COLO829 (cell line): Measurements from ENCODE around the gene GOLM1.
A peak's percentile ranks its signal among the peaks of the same experiment; 100 is the strongest.
"Not testable (repeated sequence)": the region's sequence is repeated elsewhere in the genome, so short reads cannot be mapped to it uniquely, and the experiment has no call there.

ENCODE experiments used
- DNase-seq: peaks from one replicate; pipeline ENCODE4 v3.0.0; 2012; ENCODE audit warnings: low spot score

GOLM1 gene

DNA sequence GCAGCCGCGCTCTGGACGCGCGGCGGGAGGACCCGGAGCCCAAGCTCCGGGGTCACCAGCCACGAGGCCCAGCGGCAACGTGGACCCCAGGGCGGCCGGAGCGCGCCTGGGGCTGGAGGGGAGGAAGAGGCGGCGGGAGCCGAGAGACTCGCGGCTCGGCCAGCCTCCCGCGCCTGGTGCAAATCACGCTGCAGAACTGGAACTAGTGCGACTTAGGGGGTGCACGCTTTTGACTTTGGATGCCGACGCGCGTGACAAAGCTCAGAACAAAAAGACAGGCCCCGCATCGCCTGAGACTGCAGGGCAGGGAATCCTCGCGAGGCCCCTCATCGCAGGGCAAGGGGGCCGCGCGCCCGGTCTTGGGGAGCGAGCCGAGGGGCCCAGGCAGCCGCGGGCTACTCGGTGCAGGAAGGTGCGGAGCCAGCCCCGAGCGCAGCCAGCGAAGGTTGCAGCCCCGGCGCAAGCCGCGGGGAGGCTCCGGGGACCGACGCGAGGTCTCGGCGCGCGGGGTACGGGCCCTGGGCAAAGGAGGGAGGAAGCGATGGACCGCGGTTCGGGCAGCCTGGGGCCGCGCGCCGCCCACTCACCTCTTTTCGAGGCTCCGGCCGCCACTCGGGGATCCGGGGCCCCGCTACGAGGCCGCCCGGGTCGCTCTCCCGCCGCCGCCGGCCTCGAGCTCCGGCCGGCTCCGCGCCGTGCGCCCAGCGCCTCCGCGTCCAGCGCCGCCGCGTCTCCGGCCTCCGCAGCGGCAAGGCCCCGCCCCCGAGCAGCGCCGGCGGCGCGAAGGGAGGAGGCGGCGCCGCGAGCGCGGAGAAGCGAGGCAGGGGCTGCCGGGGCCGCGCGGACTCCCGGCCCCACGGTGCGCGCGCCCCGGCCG, at the start of gene GOLM1:
TSS of gene GOLM1 (minus strand) at position 735 of the 877 bp plus-strand sequence. CDS start 20,238 bp downstream, outside the sequence.
- DNase-seq: no peak

DNA sequence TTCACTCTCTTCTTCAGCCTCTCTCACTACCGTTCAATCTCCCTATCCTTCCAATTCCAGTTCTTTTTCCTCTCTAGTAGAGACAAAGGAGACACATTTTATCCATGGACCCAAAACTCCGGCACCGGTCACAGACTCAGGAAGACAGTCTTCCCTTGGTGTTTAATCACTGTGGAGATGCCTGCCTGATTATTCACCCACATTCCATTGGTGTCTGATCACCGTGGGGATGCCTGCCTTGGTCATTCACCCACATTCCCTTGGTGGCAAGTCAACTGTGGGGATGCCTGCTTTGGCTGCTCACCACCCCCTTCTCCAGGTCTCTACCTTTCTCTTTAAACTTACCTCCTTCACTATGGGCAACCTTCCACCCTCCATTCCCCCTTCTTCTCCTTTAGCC, 47.3 kb upstream of the GOLM1 start:
- DNase-seq: not testable (repeated sequence)

GRCh38 chr9:86145960-86146359, 46.6 kb upstream of the GOLM1 start:
- DNase-seq: not testable (repeated sequence)

GRCh38 chr9:86142973-86143372, 43.6 kb upstream of the GOLM1 start:
- no peak for DNase-seq

DNA sequence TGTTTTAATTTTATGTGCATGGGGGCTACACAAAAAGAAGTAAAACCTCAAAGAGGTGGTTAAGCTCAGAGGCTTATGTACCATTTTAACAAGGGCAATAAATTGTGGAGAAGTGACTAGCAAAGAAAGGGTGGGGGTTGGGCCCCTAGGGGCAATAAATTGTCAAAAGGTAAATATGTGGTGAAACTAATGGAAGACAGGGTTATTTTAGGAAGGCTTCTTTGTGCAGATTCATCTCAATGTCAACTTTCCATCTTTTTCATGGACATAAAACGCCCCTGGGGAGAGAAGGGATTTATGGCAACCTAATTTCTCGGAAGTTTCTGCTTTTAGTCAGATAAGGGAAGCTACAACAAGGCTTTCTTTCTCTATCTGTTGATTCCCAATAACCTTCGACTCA, 42.5 kb upstream of the GOLM1 start:
- no peak for DNase-seq

DNA sequence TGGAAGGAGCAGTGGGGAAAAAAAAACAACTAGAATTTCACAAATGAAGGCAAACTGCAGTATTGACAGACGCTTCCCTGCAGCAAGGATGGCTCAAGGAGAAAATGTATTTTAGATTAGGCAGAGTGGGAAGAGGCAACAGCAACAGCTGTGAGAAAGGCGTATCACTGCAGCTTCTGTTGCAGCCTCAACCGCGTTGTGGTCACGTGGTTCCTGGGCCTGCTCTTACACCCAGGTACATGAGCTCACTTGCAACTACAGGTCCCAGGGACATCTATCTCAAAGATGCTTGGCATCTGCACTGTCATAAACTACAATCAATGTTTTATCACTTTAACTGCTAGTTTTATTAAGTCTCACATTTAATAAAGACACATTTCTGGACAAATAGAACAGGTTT, 36.0 kb upstream of the GOLM1 start:
- no peak for DNase-seq

DNA sequence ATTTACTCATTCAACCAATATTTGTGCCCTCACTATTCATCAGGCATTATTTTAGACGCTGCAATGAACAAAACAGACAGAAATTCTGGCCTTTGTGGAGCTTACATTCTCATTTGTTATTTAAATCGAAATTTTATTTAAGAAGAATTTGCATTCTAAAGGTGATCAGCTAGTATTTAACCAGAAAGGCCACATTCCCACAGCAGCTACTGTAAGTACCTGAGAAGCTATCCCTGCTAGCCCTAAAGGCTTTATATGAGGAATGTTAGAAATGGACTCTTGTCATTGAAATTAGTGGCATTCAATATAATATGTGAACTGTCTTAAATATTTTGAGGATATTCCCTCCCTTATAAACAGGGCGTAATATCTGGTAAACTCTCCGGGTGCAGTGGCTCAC, 35.0 kb upstream of the GOLM1 start:
- no peak for DNase-seq

DNA sequence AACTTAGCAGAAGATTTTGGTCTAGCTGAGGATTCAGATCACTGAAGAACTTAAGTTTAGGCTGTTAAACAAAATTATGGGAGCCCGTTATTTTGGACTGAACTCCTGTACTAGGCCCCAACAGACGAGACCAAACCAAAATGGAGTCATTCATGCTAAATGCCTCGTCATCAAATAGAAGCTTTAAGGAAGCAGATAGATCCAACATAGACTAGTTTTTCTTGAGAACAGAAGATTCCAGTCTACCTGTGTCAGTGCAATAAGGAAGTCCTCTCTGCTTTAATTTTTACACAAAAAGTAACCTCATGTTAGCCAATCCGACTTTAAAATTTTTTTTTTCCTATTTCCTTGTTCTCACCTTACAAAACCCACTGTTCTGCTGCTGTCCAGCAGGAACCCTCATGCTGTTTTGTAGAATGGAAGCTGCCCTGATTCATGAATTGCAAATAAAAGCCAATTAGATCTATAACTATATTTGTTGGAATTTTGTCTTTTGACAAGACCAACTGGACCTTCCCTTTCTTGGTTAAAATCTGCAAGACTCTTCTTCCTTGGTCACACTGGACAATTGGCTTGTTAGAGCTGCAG, 29.0 kb upstream of the GOLM1 start:
- DNase-seq: no peak

DNA sequence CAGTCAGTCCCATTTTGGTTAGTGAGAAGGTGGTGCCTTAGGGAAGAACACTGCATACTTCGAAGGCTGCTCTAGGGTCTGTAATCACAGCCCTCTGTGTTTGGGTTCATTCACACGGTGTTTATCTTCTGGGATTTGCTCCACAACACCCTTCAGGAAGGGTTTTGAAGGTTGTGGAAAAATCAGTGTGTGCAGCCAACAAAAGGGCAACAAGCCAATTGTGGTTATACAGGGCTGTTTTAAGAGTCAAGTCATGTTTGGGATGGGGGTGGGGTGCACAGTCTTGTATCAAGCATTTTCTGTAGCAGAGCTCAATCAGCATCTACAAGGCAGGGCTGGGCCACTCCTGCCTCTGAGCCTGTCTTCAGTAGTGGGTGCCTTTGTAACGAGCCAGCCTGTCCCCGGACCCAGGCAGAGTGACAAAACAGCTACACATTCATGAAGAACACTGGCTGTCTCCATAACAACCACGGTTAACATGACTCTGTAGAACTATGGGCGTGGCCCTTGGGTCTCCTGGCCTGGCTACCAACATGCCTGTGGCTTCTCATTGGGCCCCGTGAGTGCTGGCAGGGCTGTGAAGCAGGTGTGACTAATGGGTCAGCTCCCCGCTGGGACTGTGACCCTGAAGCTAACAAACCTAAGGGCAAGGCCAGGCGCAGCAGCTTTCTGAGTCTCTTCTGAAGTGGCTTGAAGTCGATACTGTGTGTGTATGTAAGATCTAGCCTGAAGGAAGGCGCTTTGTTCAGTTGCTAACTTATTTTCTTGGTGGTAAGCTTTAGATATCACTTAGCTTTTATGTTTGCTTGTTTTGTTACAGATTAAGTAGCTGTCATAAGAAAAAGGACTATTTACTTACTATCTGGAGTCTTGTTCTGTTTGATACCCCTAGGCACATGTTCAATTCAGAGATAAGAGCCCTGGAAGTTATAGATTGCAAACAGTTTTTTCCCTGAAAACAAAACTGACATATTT, 27.9 kb upstream of the GOLM1 start:
- peak; percentile 87 for DNase-seq

- DNase-seq: no peak
Measured at GRCh38 chr9:86122311-86122710, 23.0 kb upstream of the GOLM1 start.

GRCh38 chr9:86119457-86119856, 20.1 kb upstream of the GOLM1 start:
- no peak for DNase-seq

GRCh38 chr9:86116425-86116824, 17.1 kb upstream of the GOLM1 start:
- DNase-seq: no peak

- DNase-seq: no peak
Measured at GRCh38 chr9:86115886-86116285, 16.5 kb upstream of the GOLM1 start.

DNA sequence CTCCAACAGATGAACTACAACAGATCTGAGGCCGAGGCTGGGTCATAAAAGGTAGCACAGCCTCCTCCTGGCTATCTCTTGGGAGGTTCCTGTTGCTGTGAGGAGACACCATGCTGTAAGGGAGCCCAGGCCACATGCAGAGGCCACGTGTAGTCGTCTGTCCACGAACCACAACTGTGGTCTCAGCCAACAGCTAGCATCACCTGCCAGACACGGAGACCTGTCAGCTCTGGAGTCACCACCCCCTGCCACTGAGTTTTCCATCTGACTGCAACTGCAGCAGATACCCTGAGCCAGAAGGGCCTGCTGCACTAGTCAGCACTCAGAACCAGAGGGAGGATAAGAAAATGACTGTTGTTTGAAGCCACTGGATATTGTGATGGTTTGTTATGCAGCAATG, 12.7 kb upstream of the GOLM1 start:
- DNase-seq: no peak

DNA sequence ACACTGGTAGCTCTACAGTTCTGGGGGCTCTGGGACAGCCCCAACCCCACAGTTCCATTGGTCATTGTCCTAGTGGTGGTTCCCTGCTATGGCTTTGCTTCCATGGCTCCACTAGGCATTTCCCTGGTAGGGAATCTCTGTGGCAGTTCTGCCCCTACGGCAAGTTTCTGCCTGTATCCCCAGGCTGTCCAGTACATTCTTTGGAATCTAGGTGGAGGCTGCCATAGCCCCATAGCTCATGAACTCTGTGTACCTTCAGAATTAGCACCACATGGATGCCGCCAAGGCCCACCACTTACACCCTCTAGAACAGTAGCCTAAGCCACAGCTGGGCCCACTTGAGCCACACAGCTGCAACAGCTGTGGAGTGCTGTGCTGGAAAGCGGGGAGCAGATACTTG, 3.3 kb upstream of the GOLM1 start:
- no peak for DNase-seq

DNA sequence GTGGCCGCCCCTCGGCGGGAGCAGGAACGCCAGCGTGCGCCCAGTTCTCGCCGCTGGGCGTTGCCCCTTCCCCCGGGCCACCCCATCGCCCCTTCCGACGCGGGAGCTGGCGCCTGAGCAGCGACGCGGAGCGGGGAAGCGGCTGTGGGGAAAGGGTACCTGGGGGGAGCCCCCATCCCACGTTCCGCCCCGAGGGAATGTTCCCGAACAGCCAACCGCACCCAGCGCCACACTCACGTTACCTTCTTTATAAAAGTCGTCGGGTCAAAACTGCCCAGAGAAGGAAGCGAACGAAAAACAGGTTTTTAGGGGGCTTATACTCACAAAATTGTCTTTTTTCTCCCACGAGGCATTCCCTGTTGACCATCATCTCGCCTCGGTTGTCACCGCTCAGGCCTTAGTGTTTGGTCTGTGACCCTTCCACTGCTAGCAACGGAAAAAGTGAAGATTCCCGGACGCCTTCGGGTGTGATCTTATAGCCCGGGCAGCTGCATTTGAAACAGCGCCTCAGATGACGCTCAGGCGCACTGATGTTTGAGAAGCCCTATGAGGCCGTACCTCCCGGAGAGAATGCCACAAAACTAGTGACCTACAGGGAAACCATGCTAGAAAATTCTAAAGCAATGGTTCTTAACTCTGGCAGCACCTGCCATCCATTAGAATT, 475 bp upstream of the GOLM1 start:
- peak; percentile 39 for DNase-seq

- no peak for DNase-seq
Measured at GRCh38 chr9:86097510-86098224, 1.7 kb downstream of the GOLM1 start.

DNA sequence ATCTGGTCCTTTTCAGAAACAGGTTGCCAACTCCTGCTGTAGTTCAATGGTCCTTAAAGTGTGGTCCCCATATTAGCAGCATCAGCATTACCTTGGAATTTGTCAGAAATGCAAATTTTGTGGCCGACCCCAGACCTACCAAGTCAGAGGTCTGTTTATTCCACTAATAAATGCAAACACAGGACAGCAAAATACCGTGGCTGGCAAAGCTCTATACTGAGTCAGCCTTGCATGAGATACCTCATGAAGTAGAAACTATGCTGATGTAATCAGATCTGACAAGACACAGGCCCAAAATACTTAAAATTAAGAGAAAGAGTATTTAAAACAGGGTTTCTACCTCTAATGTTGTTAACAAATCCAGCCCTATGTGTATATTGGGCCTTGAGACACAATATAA, 3.0 kb downstream of the GOLM1 start:
- no peak for DNase-seq

DNA sequence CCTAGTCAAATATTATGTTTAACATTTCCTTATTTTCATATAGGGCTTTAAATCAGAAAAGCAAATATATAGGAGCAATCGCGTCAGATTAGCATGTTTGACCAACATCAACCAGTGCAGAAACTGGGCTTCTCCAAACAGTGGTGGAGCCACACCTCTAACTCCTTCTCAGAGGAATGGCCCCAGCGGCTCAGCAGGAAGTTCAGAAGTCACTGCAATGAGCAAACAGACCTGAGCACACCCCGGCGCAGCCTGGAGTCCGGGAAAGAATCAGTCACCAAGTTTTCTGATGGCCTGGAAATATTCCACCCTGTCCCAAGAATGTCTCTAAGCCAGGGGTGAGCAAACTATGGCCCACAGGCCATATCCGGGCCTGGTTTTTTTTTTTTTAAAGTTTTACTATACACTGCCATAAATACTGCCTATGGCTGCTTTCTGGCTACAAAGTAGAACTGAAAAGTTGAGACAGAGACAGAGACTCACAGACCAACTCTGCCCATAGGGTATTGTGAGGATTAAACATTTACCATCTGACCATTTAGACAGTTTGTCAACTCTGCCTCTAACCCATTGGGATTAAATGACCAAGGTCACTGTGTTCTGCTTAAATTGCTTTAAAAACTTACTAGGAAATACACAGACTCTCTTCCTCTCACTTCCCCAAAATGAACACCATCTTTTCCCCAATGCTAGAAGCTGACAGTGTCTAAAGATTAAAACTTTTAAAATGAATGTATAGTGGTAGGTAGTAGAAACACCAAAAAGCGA, 5.4 kb downstream of the GOLM1 start:
- DNase-seq: no peak

DNA sequence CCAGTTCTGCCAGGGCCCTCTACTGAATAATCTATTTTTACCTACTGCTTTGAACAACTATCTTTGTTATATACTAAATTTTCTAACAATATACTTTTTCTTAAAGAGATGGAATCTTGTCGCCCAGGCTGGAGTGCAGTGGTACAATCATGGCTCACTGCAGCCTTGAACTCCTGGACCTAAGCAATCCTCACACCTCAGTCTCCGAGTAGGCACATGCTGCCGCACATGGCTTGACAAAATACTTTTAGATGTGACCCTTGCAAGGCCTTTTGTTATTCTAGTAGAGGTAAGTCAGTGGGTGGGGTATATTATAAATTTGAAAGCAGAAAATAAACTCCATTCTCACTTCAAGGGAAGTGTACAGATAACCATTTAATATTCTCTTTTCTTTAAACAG, 7.9 kb downstream of the GOLM1 start:
- no peak for DNase-seq

DNA sequence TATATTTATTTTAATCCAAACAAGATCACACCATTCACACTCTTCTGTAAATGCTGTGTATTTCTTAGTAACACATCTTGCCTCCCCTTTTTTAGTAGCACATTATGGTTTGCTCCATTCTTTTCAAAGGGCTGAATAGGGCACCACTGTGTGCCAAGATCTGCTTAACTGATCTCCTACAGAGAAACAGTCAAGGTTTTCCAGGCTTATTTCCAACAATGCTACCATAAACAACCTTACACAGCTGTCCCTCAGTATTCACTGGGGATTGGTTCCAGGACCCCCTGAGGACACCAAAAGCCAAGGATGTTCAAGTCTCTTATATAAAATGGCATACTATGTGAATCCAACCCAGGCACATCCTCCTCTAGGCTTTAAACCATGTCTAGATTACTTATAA, 16.5 kb downstream of the GOLM1 start:
- DNase-seq: no peak
